HG03460 (cell line): ENCODE measurements around the gene PRKAR1B.

Experiments
- ATAC-seq: cut with Tn5 transposase; IDR thresholded peaks from one replicate; pipeline ENCODE4 v1.9.1; 2021; ENCODE audit not compliant: unreplicated experiment

The PRKAR1B gene

GRCh38 chr7:594212-594913 lies 132.7 kb downstream of the PRKAR1B start:
- no peak for ATAC-seq

- no peak for ATAC-seq
Observed at GRCh38 chr7:593324-594115, 133.6 kb downstream of the PRKAR1B start.

- ATAC-seq, result no peak
Observed at GRCh38 chr7:591856-592628, 135.0 kb downstream of the PRKAR1B start.

- ATAC-seq, result no peak
Observed at GRCh38 chr7:590731-591551, 136.1 kb downstream of the PRKAR1B start.

- no peak for ATAC-seq
Observed at GRCh38 chr7:589781-590575, 137.1 kb downstream of the PRKAR1B start.

GRCh38 chr7:587767-588166 lies 139.3 kb downstream of the PRKAR1B start:
- no peak for ATAC-seq

GRCh38 chr7:586494-586893 lies 140.6 kb downstream of the PRKAR1B start:
- no peak for ATAC-seq

GRCh38 chr7:585873-586272 lies 141.2 kb downstream of the PRKAR1B start:
- no peak for ATAC-seq

GRCh38 chr7:585229-585711 lies 141.8 kb downstream of the PRKAR1B start:
- ATAC-seq, result no peak

- ATAC-seq, result no peak
Observed at GRCh38 chr7:584820-585219, 142.3 kb downstream of the PRKAR1B start.

GRCh38 chr7:584122-584465 lies 143.0 kb downstream of the PRKAR1B start:
- ATAC-seq, result no peak

GRCh38 chr7:583410-584121 lies 143.5 kb downstream of the PRKAR1B start:
- no peak for ATAC-seq

- no peak for ATAC-seq
Observed at GRCh38 chr7:582931-583330, 144.2 kb downstream of the PRKAR1B start.

- no peak for ATAC-seq
Observed at GRCh38 chr7:582081-582835, 144.8 kb downstream of the PRKAR1B start.

GRCh38 chr7:578386-578785 lies 148.7 kb downstream of the PRKAR1B start:
- no peak for ATAC-seq

GRCh38 chr7:577741-578370 lies 149.2 kb downstream of the PRKAR1B start:
- no peak for ATAC-seq

- no peak for ATAC-seq
Observed at GRCh38 chr7:577278-577665, 149.8 kb downstream of the PRKAR1B start.
